Activated gamma-delta T cell treated with Interleukin-2 at 50 U/mL for 16 hours (primary cell): ENCODE measurements around the gene CRACR2A.

Experiments used
- DNase-seq: peaks from one replicate; pipeline ENCODE4 v3.0.0-alpha.2; 2020

The CRACR2A gene

DNA sequence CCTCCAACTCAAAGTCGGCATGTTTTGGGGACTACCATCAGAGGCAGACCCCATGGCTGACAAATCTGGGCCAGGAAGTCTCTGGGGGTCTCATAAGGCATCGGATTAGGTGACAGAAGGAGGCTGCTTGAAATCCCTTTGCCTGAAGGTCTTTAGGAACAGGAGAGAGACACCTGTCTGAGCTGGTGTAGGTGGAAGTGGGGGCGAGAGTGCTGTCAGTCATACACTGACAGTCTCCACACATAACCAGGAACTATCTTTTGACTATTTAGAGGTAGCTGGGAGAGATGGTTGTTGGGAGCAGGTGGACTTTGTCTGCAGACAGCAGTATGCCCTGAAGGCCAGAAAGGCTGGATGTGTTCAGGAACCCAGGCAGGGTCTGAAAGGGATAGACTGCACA is 163.2 kb downstream of the CRACR2A start:
- no peak for DNase-seq

- no peak for DNase-seq
Measured at GRCh38 chr12:3587402-3588013, 165.4 kb downstream of the CRACR2A start.

- DNase-seq: no peak
Measured at GRCh38 chr12:3583656-3584334, 169.1 kb downstream of the CRACR2A start.

DNA sequence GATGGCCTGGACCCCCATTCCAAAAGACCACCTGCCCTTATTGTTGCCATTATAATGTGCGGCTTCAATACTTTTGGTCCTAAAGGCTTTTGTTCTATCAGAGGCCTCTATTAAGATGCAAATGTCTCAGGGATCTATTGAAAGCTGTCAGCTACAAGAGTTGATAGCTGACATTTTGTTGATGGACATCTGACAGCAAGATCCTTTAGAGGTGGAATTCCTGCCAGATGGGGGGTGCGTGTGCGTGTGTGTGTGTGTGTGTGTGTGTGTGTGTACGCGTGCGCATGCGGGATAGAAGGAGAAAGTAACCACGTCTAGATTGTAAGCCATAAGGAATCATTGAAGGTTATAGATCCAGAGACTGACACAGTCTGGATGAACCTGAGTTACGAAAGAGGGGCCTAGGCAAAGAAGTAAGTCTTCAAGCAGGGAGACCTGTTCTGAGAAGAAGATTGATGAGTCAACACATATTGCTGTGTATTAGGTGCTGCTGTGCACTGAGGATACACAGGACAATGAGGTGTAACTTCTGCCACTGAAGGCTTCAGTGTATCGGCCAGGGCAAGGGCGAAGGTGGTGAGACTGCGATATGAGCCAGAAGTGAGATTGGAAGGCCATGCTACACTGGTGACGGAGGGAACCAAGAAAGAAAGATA is 172.7 kb downstream of the CRACR2A start:
- DNase-seq: no peak

DNA sequence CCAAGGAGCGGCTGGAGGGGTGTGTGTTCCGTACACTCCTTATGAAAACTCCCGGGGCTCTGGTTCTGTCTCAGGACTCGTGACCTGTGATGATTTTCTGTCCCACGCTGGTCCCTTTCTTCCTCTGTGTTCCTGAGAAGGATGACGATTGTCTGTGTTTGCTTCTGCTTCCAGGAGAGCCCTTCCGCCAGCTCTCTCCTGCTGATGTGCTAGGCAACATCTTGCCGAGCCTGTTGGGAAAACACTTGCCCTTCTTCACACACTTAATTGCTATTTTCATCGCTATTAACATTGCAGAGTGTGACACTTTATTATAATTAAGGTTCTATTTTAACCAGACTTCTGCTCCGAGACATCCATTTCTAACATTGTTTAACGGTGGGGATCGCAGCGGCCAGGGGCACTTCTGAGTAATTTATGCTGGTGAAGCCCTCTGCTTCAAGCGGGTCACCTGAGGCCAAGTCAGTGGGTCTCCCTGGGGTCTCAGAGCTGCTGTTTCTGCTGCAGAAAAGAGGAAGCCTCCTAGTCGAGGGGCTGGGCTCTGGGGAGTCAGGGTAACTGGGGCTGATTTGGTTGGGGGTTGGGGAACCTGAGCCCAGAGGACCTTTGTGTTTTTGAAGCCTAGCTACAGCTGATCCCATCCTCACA is 173.3 kb downstream of the CRACR2A start:
- no peak for DNase-seq

DNA sequence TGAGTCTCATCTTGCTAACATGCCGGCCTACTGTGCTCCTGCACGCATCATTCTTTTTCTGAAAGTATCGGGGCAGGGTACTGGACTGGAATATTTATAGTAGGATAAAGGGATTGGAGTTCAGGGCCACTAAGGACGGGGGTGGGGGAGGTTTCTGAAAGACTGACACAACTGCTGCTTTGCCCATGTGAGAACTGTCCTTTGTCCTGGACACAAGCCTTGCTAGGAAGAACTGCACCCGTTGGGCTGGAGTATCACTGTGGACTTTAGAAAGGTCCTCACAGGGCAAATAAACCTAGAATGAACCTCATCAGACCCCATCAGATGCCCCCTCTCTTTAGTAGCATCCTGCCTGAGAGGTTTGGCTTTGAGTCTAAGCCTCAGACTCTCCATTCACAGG is 174.4 kb downstream of the CRACR2A start:
- DNase-seq: no peak

DNA sequence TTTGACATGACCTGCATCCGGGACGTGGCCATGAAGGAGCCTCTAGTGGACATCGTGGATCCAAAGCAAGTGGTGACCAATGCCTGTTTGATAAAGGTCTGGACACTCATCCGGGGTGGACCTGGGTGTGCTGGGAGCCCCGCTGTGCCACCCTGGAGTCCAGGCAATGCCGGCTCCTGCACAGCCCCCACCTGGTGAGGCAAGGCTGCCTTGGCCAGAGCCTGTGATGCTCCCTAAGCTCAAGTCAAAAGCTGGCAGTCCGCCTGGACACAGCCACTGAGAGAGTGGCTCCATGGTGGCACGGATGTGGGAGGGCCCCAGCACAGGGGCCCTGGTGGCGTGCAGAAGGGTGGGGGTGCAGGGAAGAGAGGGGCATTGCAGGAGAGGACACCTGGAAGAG is 176.0 kb downstream of the CRACR2A start:
- DNase-seq: no peak

GRCh38 chr12:3574986-3575385 is 177.9 kb downstream of the CRACR2A start:
- DNase-seq: no peak

GRCh38 chr12:3572560-3572959 is 180.3 kb downstream of the CRACR2A start:
- no peak for DNase-seq

DNA sequence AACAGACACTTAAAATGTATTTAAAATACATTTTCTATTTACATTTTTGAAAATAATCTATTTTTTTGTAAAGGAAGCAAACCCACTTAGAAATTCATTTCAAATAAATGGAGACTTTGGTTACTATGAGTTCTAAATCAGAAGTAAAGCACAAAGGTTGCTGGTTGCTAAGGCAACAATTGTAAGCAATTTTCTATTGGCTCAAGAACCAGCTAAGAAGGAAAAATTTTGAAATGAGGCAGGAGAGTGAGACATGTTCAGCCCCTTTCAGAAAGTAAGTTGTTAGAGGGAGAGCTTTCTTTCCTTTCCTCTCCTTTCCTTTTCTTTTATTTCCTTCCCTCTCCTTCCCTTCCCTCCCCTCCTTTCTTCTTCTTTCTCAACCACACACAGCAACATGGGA is 181.2 kb downstream of the CRACR2A start:
- no peak for DNase-seq

- DNase-seq: no peak
Measured at GRCh38 chr12:3571323-3571722, 181.6 kb downstream of the CRACR2A start.

DNA sequence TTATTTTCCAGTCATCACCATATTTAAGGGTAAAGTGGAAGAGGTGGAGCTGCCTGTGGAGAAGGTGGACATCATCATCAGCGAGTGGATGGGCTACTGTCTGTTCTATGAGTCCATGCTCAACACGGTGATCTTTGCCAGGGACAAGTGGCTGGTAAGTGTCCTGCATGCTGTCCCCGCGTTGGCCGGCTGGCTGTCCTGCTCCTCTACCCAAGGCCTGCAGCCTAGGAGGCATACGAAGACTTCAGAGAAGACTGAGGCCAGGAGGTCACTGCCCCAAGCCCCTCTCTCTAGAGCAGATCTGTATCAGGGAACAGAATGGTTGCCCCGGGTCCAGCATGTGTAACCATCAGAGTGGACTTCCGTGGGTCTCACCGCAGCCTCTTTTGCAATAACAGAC is 184.2 kb downstream of the CRACR2A start:
- DNase-seq: no peak

- no peak for DNase-seq
Measured at GRCh38 chr12:3565985-3566384, 186.9 kb downstream of the CRACR2A start.
